Measurements from ENCODE around the gene NUDT8.

DNA sequence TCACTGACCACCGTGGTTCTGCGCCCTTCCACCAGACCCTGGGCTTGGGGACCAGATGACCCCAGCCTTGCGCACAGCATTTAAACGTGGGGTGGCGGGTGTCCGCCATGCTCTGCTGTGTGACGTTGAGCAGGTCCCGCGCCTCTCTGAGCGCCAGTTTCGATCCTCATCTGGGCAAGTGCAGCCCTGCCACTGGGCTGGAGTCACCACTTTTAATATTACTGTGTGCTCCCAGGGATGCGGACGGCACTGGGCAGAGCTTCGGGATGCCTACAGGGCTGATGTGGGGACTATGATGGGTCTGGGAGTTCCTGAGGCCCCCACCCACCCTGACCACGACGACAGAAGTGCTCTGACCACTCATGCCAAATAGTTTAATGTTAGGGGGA, 1.2 kb upstream of the NUDT8 start:
- no peak for TF ChIP-seq EZH2 (IDR thresholded peaks at IDR 0.05; ENCODE audit: borderline replicate concordance, insufficient read depth, low read depth, low read length, poor library complexity, severe bottlenecking)
- peak; percentile 38 for TF ChIP-seq CTCF (IDR thresholded peaks at IDR 0.05)

Measured in B cell (primary cell).